HG02852 (cell line): ENCODE data around the gene TMUB1.
"Not testable (repeated sequence)": the region's sequence is repeated elsewhere in the genome, so short reads cannot be mapped to it uniquely, and the experiment has no call there.

Experiments used
- ATAC-seq: cut with Tn5 transposase; IDR thresholded peaks from one replicate; pipeline ENCODE4 v1.9.1; 2021; ENCODE audit warnings: mild to moderate bottlenecking, moderate library complexity; ENCODE audit not compliant: unreplicated experiment

TMUB1 gene

GRCh38 chr7:151057506-151057988, 25.7 kb downstream of the TMUB1 start, which contains the start of gene CDK5:
Gene CDK5 (minus strand): TSS chr7:151057897. CDS start chr7:151057848, 49 bp downstream.
- peak; percentile 9 for ATAC-seq

- no peak for ATAC-seq
These were observed 26.4 kb downstream of the TMUB1 start for GRCh38 chr7:151056666-151057505.

GRCh38 chr7:151056283-151056665, 27.0 kb downstream of the TMUB1 start:
- no peak for ATAC-seq

- ATAC-seq = no peak
These were observed 29.5 kb downstream of the TMUB1 start for GRCh38 chr7:151053751-151054150.

GRCh38 chr7:151053096-151053495, 30.2 kb downstream of the TMUB1 start:
- no peak for ATAC-seq

GRCh38 chr7:151051108-151051507, 32.2 kb downstream of the TMUB1 start:
- no peak for ATAC-seq

- ATAC-seq = no peak
These were observed 34.3 kb downstream of the TMUB1 start for GRCh38 chr7:151048911-151049463.

GRCh38 chr7:151047976-151048815, 35.1 kb downstream of the TMUB1 start, which contains the start of gene ASIC3:
Gene ASIC3 (plus strand): TSS chr7:151048531. CDS start chr7:151048886, 355 bp downstream.
- no peak for ATAC-seq

- no peak for ATAC-seq
These were observed 36.4 kb downstream of the TMUB1 start for GRCh38 chr7:151046603-151047573.

GRCh38 chr7:151045967-151046366, 37.3 kb downstream of the TMUB1 start:
- ATAC-seq = no peak

- no peak for ATAC-seq
These were observed 38.0 kb downstream of the TMUB1 start for GRCh38 chr7:151045262-151045661.

GRCh38 chr7:151043959-151044358, 39.3 kb downstream of the TMUB1 start:
- no peak for ATAC-seq

GRCh38 chr7:151043449-151043848, 39.8 kb downstream of the TMUB1 start:
- ATAC-seq = not testable (repeated sequence)

- ATAC-seq = no peak
These were observed 42.5 kb downstream of the TMUB1 start for GRCh38 chr7:151040616-151041375.

- no peak for ATAC-seq
These were observed 43.3 kb downstream of the TMUB1 start for GRCh38 chr7:151039850-151040548.

- no peak for ATAC-seq
These were observed 44.1 kb downstream of the TMUB1 start for GRCh38 chr7:151038951-151039849.

GRCh38 chr7:151035902-151036301, 47.4 kb downstream of the TMUB1 start:
- ATAC-seq = no peak
